HG02588 (cell line): Measurements from ENCODE around the gene JKAMP.

Experiments used
- ATAC-seq: cut with Tn5 transposase; IDR thresholded peaks from one replicate; pipeline ENCODE4 v1.9.1; 2021; ENCODE audit warnings: mild to moderate bottlenecking, moderate library complexity; ENCODE audit not compliant: unreplicated experiment

JKAMP gene

DNA sequence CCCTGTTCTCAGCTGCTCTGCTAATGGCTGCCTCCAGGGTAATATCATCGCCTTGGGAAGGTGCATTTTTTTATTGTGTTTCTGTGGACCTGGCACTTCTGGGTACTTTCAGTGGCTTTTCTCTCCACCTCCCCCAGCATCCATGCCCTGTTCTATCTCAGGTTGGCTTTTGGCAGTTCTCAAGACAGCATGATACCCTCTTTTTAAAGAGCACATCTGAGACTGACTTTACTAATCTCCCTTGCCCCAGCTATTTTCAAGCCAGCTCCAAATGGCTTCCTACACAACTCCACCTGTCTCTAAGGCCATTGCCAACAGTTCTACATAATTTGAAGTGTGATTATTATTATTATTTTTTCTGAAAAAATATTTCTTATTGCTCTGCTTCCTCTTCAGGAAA, 53.2 kb downstream of the JKAMP start:
- ATAC-seq = no peak

DNA sequence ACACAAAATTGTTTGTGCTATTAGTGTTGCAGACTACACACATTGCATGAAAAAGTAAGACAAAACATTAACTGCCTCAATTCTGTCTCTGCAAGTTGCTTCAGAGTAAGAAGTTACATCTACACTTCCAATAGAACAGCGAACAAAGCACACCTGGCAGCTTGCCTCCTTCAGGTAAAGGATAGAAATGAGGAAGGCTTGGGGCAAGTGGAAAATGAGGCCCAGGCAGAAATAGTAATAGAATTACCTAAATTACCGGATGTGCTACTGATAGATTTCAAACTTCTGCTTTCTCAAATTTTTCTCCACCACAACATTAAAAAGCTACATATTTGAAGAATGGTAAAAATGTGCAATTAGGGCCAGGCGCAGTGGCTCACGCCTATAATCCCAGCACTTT, 54.6 kb downstream of the JKAMP start:
- ATAC-seq = no peak

DNA sequence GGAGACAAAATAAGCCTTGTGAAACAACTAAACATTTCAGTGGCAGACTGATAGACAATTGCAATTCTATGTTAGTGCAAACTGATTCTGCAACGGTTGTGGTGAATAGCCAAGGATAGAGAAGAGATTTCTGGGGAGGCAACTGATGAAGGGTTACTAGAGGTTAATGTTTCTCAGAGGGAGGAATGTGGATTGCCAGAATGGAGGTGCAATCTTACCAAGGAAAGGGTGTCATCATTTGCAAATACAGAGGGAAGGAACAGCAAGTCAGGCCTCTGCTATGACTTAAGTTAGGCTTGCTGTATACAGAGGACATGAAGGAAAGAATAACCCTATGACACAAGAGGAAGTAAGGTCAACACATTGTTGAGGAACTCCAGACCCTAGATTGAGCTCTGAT, 56.5 kb downstream of the JKAMP start:
- no peak for ATAC-seq

- ATAC-seq = no peak
Observed at GRCh38 chr14:59541731-59542130, 57.4 kb downstream of the JKAMP start.

GRCh38 chr14:59543873-59544272, 59.6 kb downstream of the JKAMP start:
- ATAC-seq = no peak

- no peak for ATAC-seq
Observed at GRCh38 chr14:59547310-59547709, 63.0 kb downstream of the JKAMP start.
